HepG2 (cell line): ENCODE data around the gene MAPK11. TPM values are rescaled to one million over a fixed set of nuclear protein-coding genes. Genes with fewer than 3 reads are reported as not detected.

ENCODE experiments used
- ARID2 ChIP-seq: sonication (generic); formaldehyde crosslinking; IDR thresholded peaks from 2 replicates; pipeline ENCODE4 v1.8.1; 2022; ENCODE audit warnings: mild to moderate bottlenecking, missing genetic modification reagents, borderline replicate concordance
- CCAR2 ChIP-seq: fragments of 200-400 bp; formaldehyde crosslinking; optimal IDR thresholded peaks from 2 replicates; pipeline ENCODE3; 2018; ENCODE audit warnings: low read depth, mild to moderate bottlenecking, low read length, moderate library complexity
- EEA1 ChIP-seq: sonication (generic); formaldehyde crosslinking; IDR thresholded peaks from 2 replicates; pipeline ENCODE4 v1.5.1; 2020; ENCODE audit warnings: mild to moderate bottlenecking, missing genetic modification reagents, borderline replicate concordance
- GLI4 ChIP-seq: sonication (generic); formaldehyde crosslinking; IDR thresholded peaks from 2 replicates; pipeline ENCODE4 v1.5.1; 2020; ENCODE audit warnings: missing genetic modification reagents, mild to moderate bottlenecking, moderate library complexity, borderline replicate concordance
- HNRNPK ChIP-seq: fragments of 200-400 bp; formaldehyde crosslinking; IDR thresholded peaks from 2 replicates; pipeline ENCODE4 v1.6.1; 2018; ENCODE audit warnings: low read length, low read depth, moderate library complexity, mild to moderate bottlenecking; ENCODE audit not compliant: poor library complexity, severe bottlenecking
- KLF13 ChIP-seq: sonication (generic); formaldehyde crosslinking; IDR thresholded peaks from 2 replicates; pipeline ENCODE4 v1.4.0; 2020; ENCODE audit warnings: mild to moderate bottlenecking, missing genetic modification reagents
- NBN ChIP-seq: fragments of 450-650 bp; conservative IDR thresholded peaks from 2 replicates; pipeline ENCODE4 v1.6.1; 2017
- NFAT5 ChIP-seq: sonication (generic); formaldehyde crosslinking; IDR thresholded peaks from 2 replicates; pipeline ENCODE4 v1.4.0; 2020; ENCODE audit warnings: missing genetic modification reagents
- WIZ ChIP-seq: sonication (generic); formaldehyde crosslinking; IDR thresholded peaks from 2 replicates; pipeline ENCODE4 v1.5.1; 2020; ENCODE audit warnings: mild to moderate bottlenecking, missing genetic modification reagents
- ZNF205 ChIP-seq: IDR thresholded peaks from 2 replicates; pipeline ENCODE4 v1.6.1; 2018; ENCODE audit warnings: missing biosample characterization, missing genetic modification reagents
- ZNF318 ChIP-seq: sonication (generic); formaldehyde crosslinking; IDR thresholded peaks from 2 replicates; pipeline ENCODE4 v1.4.0; 2020; ENCODE audit warnings: mild to moderate bottlenecking, missing genetic modification reagents
- ZNF34 ChIP-seq: sonication (generic); formaldehyde crosslinking; IDR thresholded peaks from 2 replicates; pipeline ENCODE4 v1.4.0; 2020; ENCODE audit warnings: mild to moderate bottlenecking, missing genetic modification reagents, borderline replicate concordance
- ZNF530 ChIP-seq: sonication (generic); formaldehyde crosslinking; IDR thresholded peaks from 2 replicates; pipeline ENCODE4 v1.5.0; 2020; ENCODE audit warnings: low read depth, mild to moderate bottlenecking, missing genetic modification reagents
- ZNF543 ChIP-seq: sonication (generic); formaldehyde crosslinking; IDR thresholded peaks from 2 replicates; pipeline ENCODE4 v1.4.0; 2020; ENCODE audit warnings: mild to moderate bottlenecking, missing genetic modification reagents
- ZSCAN31 ChIP-seq: sonication (generic); formaldehyde crosslinking; IDR thresholded peaks from 2 replicates; pipeline ENCODE4 v1.5.0; 2020; ENCODE audit warnings: low read depth, mild to moderate bottlenecking, missing genetic modification reagents
- polyA plus RNA-seq, 8 experiments: library from polyadenylated mRNA; depleted of rRNA in 3 of 8; stranded (reverse) in 7 of 8; unstranded in 1 of 8; fragments of >200 nt; fragmentation: Illumina TruSeq in 4 of 8; extraction: Trizol in 4 of 8; gene quantifications; 2 replicates each; pipeline versions ENCODE4 v1.2.1 to v1.2.3, GENCODE V29; 2011 to 2016; ENCODE audit warnings: low read depth in 4 of 8, missing spikeins in 1 of 8, mixed read lengths in 1 of 8; ENCODE audit not compliant: insufficient read depth in 1 of 8
- total RNA-seq, 5 experiments: library from RNA; depleted of rRNA; stranded (reverse); fragments of >200 nt; fragmentation: Illumina TruSeq; extraction: Trizol; gene quantifications; 2 replicates each; pipeline ENCODE4 v1.2.3, GENCODE V29; 2016; ENCODE audit warnings: low read depth in 1 of 5

The MAPK11 gene
- total and polyA plus RNA-seq, 2 of the 13 experiments (the other 11 are each of a cell fraction or from before 2014, with no cell fraction given) = 0.15 to 0.17 TPM

GRCh38 chr22:50293441-50294318, 23.5 kb upstream of the MAPK11 start (continued):
- TF ChIP-seq ZNF318 (CRISPR knock-in tag) = no peak; the same call in 1 of the 2 replicates
- TF ChIP-seq CCAR2 = no peak
- peak; percentile 22; the same call in 1 of the 2 replicates for TF ChIP-seq GLI4 (CRISPR knock-in tag)
- 0 out of 2 replicates have a peak, but pooled peaks have one; percentile 45 for TF ChIP-seq ZNF543 (CRISPR knock-in tag)
- TF ChIP-seq NBN = no peak
- no peak for TF ChIP-seq WIZ (CRISPR knock-in tag)
- peak; percentile 59; the same call in 1 of the 2 replicates for TF ChIP-seq ZNF205 (CRISPR knock-in tag)
- no peak for TF ChIP-seq EEA1 (CRISPR knock-in tag)
- TF ChIP-seq ZNF34 (CRISPR knock-in tag) = no peak
- no peak for TF ChIP-seq ZSCAN31 (CRISPR knock-in tag)
- TF ChIP-seq ARID2 (CRISPR knock-in tag) = peak; percentile 60; the same call in 1 of the 2 replicates
- peak; percentile 46; the same call in 1 of the 2 replicates for TF ChIP-seq NFAT5
- TF ChIP-seq KLF13 (CRISPR knock-in tag) = no peak
- TF ChIP-seq HNRNPK = peak; percentile 86
- TF ChIP-seq ZNF530 (CRISPR knock-in tag) = no peak
